Measurements from ENCODE around the gene WNK1.
"Not testable (repeated sequence)": the region's sequence is repeated elsewhere in the genome, so short reads cannot be mapped to it uniquely, and the experiment has no call there.

Gene WNK1

DNA sequence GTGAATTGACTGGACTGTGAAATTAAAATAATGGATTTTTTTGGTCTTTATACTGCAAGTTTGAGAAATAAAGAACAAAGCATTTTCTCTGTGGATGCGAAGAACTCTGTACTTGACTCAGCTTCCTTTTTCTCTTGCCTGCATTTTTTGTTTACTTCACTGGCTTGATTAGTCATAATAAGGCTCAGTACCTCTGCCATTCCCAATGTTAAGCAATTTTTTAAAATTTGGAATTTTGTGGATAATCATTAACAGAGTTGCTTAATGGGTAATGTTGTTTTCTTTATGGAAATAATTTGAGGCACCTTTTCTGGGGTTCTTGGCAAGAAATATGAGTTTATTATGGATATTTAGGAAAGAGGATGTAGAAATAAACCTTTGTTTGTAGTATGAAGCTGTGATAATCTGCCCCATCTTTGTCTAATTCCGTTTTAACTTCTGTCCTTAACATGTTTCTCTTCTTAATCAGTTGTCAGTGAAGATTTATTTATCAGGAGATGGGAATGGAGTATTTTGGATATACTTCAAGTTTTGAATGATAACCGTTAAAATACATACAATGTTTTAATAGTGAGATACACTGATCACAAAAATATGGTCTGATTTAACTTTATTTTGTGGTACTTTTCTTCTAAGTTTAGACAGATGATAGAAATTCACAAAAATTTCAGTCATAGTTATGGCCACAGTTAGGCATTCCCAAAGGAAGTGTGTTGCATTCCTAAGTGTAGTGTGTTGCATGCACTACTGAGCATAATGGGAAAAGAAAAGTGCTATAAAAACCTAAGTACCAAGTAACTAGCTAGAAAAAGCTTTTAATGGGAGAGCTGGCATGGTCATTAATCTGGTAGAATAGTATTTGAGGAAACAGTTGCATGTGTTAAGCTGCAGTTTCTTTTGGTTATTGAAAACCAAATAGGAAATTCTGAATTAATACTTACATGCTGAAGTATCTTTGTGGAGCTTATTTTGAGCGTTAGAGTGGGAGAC lies 27.7 kb downstream of the WNK1 start:
- DNase-seq, result no peak

DNA sequence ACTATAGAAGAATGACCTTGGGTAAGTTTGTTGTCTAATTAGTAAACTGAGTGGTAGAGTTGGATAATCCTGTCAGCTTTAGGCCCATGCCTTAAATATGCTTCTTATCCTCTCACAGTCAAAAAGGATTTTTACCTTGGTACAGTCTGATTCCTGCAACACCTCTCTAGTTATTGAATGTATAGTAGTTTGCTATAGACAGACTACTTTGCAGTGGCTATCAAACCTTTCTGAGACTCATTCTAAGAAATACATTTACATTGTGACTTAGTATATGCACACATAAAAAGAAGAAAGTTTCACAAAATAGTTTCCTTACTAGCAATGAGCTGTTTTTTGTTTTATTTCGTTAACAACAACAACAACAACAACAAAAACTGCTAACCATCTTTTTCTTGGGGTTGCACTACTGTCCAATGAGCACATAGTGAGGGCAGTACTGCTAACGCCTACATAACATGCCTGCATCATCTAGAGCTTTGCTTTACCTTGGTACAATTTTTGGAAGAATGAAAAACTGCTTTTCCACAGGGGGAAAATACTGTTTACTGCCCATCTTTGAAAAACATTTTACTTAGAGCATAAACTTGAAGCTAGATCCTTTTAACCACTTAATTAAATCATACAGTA lies 28.5 kb downstream of the WNK1 start:
- DNase-seq, result no peak

DNA sequence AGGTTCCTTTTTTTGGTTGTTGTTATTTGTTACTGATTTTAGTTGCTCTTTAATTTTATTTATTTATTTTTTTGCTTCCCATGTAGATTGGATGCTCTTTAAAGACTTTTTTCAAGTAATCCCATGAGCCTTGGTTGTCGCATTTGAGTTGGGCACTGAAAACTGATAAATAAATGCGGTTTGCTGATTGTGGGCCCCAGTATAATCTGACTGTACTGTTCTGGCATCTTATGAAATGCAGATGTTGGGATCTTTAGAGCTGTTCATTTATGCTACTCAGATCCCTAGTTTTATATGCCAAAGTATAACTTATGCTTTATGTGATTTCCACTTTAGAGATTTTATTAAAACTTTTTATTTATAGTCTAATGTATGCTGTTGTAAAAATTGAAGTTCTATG lies 33.3 kb downstream of the WNK1 start:
- DNase-seq, result no peak

- DNase-seq, result no peak
These were observed 35.9 kb downstream of the WNK1 start for GRCh38 chr12:788288-788687.

DNA sequence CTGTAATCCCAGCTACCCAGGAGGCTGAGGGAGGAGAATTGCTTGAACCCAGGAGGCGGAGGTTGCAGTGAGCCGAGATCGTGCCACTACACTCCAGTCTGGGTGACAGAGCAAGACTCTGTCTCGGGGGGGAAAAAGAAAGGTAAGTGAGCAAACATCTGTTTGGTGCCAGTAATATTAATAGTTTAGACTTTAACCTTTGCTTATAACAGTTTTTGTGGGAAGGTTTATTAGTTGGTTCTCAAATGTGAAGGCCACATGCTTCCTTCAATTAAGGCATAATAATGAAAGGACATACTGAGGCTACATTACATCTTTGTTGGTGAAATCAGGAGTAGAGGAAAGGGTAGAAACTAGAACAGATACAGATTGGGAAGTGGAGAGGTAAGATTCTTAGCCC lies 36.4 kb downstream of the WNK1 start:
- not testable (repeated sequence) for DNase-seq

- DNase-seq, result no peak
These were observed 37.6 kb downstream of the WNK1 start for GRCh38 chr12:789852-790563.

GRCh38 chr12:790608-791007 lies 38.2 kb downstream of the WNK1 start:
- DNase-seq, result no peak

DNA sequence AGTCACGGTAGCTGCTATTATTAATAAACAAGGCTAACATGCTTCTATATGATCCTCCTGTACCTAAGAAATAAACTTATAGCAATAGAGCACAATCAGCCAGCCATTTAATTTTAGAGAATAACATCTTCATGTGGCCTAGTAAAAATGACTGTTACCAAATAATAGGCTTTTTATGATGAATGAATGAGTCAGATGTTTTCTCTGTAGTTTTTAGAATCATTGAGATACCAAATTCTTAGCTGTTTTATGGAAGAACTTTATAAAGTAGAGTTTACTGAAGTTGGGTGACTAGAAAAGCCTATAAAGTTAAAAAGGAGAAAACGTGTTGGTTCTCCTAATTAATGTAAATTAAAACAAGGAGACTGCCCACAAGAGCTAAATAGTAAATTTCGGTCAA lies 40.7 kb downstream of the WNK1 start:
- no peak for DNase-seq

- no peak for DNase-seq
These were observed 41.3 kb downstream of the WNK1 start for GRCh38 chr12:793711-794110.

- peak; percentile 41 for DNase-seq
These were observed 42.9 kb downstream of the WNK1 start for GRCh38 chr12:795305-795704.

DNA sequence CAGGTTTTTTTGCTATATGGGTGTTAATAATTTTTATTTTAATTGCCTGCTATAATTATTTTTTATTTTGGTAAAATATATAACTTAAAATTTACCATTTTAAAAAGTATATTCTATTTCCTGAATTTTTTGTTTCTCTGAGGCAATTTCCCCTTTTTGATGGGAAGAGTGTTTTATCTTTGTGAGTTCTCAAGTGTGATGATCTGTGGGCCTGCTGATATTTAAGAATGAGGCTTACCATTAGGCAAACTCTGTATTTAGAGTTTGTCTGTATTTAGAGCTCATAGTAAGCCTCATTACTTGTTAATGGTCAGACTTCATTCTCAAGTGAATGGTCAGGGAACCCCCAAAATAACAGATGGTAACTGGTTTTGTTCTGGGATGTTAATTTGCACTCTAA lies 48.0 kb downstream of the WNK1 start:
- DNase-seq, result no peak

GRCh38 chr12:802242-803120 lies 50.1 kb downstream of the WNK1 start:
- DNase-seq, result no peak

- no peak for DNase-seq
These were observed 52.7 kb downstream of the WNK1 start for GRCh38 chr12:805022-805632.

DNA sequence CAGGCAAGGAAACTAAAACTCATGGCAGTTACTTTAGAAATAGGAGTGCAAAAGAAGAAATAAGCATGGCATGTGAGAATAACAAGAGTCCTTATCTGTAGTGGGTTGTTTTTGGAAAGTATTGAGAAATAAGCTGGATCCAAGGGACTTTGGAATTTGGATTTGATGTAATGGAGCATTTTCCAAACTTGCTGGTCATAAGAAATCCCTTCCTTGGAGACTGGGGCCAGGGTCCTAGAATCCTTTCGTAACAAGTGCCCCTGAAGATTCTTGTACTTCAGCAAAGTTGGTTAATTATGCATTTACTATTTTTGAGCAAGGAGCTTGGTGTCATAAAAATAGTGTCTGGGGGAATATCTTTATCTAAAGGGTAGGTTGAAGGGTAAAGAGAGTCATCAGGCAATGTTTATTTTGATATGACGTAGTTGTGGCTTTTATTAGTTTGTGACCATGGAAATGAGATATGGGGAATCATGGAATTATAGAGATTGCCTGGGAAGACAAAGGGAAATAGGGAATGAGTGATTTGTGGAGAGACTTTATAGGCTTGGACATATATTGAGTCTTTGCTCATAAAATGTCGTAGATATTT lies 53.9 kb downstream of the WNK1 start:
- no peak for DNase-seq

- DNase-seq, result no peak
These were observed 54.8 kb downstream of the WNK1 start for GRCh38 chr12:807041-807735.

GRCh38 chr12:810116-810515 lies 57.7 kb downstream of the WNK1 start:
- DNase-seq, result no peak

GRCh38 chr12:810671-811415 lies 58.5 kb downstream of the WNK1 start:
- DNase-seq, result no peak

DNA sequence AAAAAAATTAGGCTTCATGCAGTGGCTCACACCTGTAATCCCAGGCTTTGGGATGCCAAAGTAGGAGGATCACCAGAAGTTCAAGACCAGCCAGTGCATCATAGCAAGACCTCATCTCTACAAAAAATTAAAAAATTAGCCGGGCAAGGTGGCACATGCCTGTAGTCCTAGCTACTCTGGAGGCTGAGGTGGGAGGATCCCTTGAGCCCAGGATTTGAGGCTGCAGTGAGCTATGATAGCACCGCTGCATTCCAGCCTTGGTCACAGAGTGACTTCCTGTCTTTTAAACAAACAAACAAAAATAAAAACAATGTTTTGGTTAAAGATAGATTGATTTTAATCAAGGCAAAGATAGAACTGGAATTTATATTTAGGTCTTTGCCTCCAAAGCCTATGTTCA lies 60.6 kb downstream of the WNK1 start:
- no peak for DNase-seq

DNA sequence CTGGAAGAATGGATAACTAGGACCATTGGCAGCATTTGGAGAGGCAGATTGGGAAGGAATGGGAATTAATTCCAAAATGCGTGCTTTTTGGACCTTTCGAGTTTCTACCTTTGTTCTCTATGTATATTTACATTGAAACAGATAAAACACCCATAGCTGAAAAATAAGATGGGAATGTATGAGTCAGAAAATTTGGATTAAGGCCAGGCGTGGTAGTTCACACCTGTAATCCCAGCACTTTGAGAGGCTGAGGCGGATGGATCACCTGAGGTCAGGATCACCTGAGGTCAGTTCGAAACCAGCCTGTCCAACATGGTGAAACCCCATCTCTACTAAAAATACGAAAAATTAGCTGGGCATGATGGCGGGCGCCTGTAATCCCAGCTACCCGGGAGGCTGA lies 65.1 kb downstream of the WNK1 start:
- not testable (repeated sequence) for DNase-seq

- no peak for DNase-seq
These were observed 65.7 kb downstream of the WNK1 start for GRCh38 chr12:817941-818600.

All from activated CD4-positive, CD25-positive, alpha-beta regulatory T cell treated with anti-CD3 and anti-CD28 coated beads, Interleukin-2, amount 50 U/mL, for 72 hours (primary cell).